Measurements from ENCODE around the gene KRTAP10-6. TPM values are rescaled to one million over a fixed set of nuclear protein-coding genes. Genes with fewer than 3 reads are reported as not detected.
"Not testable (repeated sequence)": the region's sequence is repeated elsewhere in the genome, so short reads cannot be mapped to it uniquely, and the experiment has no call there.

KRTAP10-6 gene
- polyA plus RNA-seq, 1 of the 3 experiments (the other 2 are of a cell fraction), result not detected

DNA sequence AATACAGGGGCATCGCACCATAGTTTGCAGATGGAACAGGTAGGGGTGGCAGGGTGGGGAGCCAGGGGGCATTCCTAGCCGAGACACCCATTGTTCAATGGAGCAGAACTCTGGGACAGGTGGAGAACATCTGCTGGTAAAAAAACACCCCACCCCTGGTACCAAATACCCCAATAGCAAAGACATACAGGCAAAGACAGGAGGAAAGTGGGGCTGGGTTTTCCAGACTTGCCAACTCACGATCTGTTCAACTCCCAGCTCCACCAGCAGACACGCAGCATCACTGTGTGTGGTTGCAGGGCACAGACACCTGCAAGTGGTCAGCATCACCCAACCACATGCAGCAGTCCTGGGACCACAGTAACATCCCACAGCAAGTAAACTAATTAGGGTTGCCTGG, 19.2 kb upstream of the KRTAP10-6 start (continued):
- TF ChIP-seq REST (IDR thresholded peaks at IDR 0.05; ENCODE audit: low read depth, low read length) (no peak), EP300 (IDR thresholded peaks at IDR 0.05; ENCODE audit: borderline replicate concordance in 1 of 2, low read depth in 1 of 2, low read length in 1 of 2) (no peak)

DNA sequence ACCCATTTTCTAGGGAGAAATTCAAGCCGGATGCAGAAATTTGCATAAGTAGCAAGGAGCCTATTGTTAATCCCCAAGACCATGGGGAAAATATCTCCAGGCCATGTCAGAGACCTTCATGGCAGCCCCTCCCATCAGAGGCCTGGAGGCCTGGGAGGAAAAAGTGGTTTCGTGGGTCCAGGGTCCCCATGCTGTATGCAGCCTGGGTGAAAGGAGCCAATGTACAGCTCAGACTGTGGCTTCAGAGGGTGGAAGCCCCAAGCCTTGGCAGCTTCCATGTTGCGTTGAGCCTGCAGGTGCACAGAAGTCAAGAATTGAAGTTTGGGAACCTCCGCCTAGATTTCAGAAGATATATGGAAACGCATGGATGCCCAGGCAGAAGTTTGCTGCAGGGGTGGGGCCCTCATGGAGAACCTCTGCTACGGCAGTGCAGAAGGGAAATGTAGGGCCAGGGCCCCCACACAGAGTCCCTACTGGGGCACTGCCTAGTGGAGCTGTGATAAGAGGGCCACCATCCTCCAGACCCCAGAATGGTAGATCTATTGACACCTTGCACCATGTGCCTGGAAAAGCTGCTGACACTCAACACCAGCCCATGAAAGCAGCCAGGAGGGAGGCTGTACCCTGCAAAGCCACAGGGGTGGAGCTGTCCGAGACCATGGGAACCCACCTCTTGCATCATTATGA, 18.0 kb upstream of the KRTAP10-6 start:
- H3K36me3 ChIP-seq (replicated peaks in 1 of 2; ENCODE audit: control insufficient read depth in 1 of 2, insufficient read depth in 2 of 2, low read length in 1 of 2); H3K4me1 ChIP-seq (ENCODE audit: control insufficient read depth in 1 of 2, insufficient read depth in 2 of 2, low read depth in 1 of 2, low read length in 1 of 2); H2AFZ ChIP-seq (ENCODE audit: low read depth); POLR2A ChIA-PET; H3F3A ChIP-seq (replicated peaks; ENCODE audit: insufficient read depth); H3K4me3 ChIP-seq (ENCODE audit: low read depth in 2 of 2, low read length in 1 of 2); CTCF ChIA-PET; H3K4me2 ChIP-seq; H3K9ac ChIP-seq; H4K20me1 ChIP-seq (ENCODE audit: insufficient read depth); H3K27ac ChIP-seq (ENCODE audit: low read depth in 2 of 2, low read length in 1 of 2); H3K79me2 ChIP-seq (ENCODE audit: insufficient read depth); DNase-seq; H3K9me3 ChIP-seq; H3K9me2 ChIP-seq: not testable (repeated sequence)
- WGBS (ENCODE audit: low lambda C conversion rate), result 34% methylated on average over 6 of the region's 7 CpGs
- peaks cover 29% of the 10 kb centered on the region for H3K27me3 ChIP-seq (ENCODE audit: insufficient read depth)

- Histone ChIP-seq H3K9me3 (no peaks in the 10 kb centered on the region), H3K79me2 (ENCODE audit: insufficient read depth) (no peaks in the 10 kb centered on the region), H3K4me2 (no peak overlapping the region), H3K4me1 (ENCODE audit: control insufficient read depth in 1 of 2, insufficient read depth in 2 of 2, low read depth in 1 of 2, low read length in 1 of 2) (no peaks in the 10 kb centered on the region), H3K4me3 (ENCODE audit: low read depth in 2 of 2, low read length in 1 of 2) (no peak overlapping the region), H3K9me2 (no peaks in the 10 kb centered on the region), H4K20me1 (ENCODE audit: insufficient read depth) (no peaks in the 10 kb centered on the region), H3F3A (replicated peaks; ENCODE audit: insufficient read depth) (no peaks in the 10 kb centered on the region), H3K36me3 (replicated peaks in 1 of 2; ENCODE audit: control insufficient read depth in 1 of 2, insufficient read depth in 2 of 2, low read length in 1 of 2) (no peaks in the 10 kb centered on the region), H2AFZ (ENCODE audit: low read depth) (no peak overlapping the region), H3K27ac (ENCODE audit: low read depth in 2 of 2, low read length in 1 of 2) (no peak overlapping the region), H3K27me3 (ENCODE audit: insufficient read depth) (peaks cover 18% of the 10 kb centered on the region), H3K9ac (no peak overlapping the region)
- DNase-seq, result no peak
- CTCF ChIA-PET, result interaction anchor here (1.1 kb wide), 1 partner anchor 12 kb away, joined by 3 read pairs; no protein-coding TSS in a partner anchor
- POLR2A ChIA-PET, result no interaction called here
- TF ChIP-seq ELF1 (IDR thresholded peaks at IDR 0.05), result no peak
Observed at GRCh38 chr21:44609193-44609592, 16.9 kb upstream of the KRTAP10-6 start.

DNA sequence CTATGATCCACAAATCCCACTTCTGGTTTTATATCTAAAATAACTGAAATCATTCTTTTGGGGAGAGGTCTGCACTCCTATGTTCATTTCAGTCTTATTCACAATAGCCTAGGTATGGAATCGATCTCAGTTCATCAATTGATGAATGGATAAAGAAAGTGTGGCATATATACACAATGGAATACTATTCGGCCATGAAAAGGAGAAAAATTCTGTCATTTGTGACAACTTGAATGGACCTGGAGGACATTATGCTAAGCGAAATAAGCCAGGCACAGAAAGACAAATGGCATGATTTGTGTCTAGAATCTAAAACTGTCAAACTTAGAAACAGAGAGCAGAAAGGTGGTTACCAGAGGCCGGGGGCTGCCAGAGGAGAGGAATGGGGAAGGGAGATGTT, 14.2 kb upstream of the KRTAP10-6 start:
- no peaks in the 10 kb centered on the region for H4K20me1 ChIP-seq (ENCODE audit: insufficient read depth)
- DNase-seq, result no peak
- H3K9me3 ChIP-seq, result no peaks in the 10 kb centered on the region
- H3K36me3 ChIP-seq (replicated peaks in 1 of 2; ENCODE audit: control insufficient read depth in 1 of 2, insufficient read depth in 2 of 2, low read length in 1 of 2), result no peaks in the 10 kb centered on the region
- WGBS (ENCODE audit: low lambda C conversion rate), result 42% methylated on average over 4 of the region's 4 CpGs
- H3K9me2 ChIP-seq, result no peaks in the 10 kb centered on the region
- no peaks in the 10 kb centered on the region for H3F3A ChIP-seq (replicated peaks; ENCODE audit: insufficient read depth)
- H2AFZ ChIP-seq (ENCODE audit: low read depth), result no peak overlapping the region
- ChIA-PET CTCF (no interaction called here), POLR2A (no interaction called here)
- no peak overlapping the region for H3K9ac ChIP-seq
- H3K4me1 ChIP-seq (ENCODE audit: control insufficient read depth in 1 of 2, insufficient read depth in 2 of 2, low read depth in 1 of 2, low read length in 1 of 2), result no peaks in the 10 kb centered on the region; a peak in 1 of 4 replicates
- H3K27ac ChIP-seq (ENCODE audit: low read depth in 2 of 2, low read length in 1 of 2), result no peak overlapping the region
- H3K4me3 ChIP-seq (ENCODE audit: low read depth in 2 of 2, low read length in 1 of 2), result no peak overlapping the region
- no peak overlapping the region for H3K4me2 ChIP-seq
- no peaks in the 10 kb centered on the region for H3K79me2 ChIP-seq (ENCODE audit: insufficient read depth)
- peaks cover 8% of the 10 kb centered on the region; the same call in 1 of the 2 replicates for H3K27me3 ChIP-seq (ENCODE audit: insufficient read depth)
- TF ChIP-seq NRF1 (IDR thresholded peaks at IDR 0.05; ENCODE audit: low read depth, low read length), result no peak
- TF ChIP-seq FOSL2 (IDR thresholded peaks at IDR 0.05; ENCODE audit: borderline replicate concordance, low read depth), result no peak
- TF ChIP-seq SIN3A (IDR thresholded peaks at IDR 0.05; ENCODE audit: borderline replicate concordance, low read depth, low read length), result no peak
- no peak for TF ChIP-seq TEAD4 (IDR thresholded peaks at IDR 0.05; ENCODE audit: borderline replicate concordance, insufficient read depth)
- TF ChIP-seq MEF2A (IDR thresholded peaks at IDR 0.05; ENCODE audit: borderline replicate concordance, low read depth), result no peak
- no peak for TF ChIP-seq CTCF (IDR thresholded peaks at IDR 0.05)
- TF ChIP-seq SMC3 (IDR thresholded peaks at IDR 0.05; ENCODE audit: low read depth, low read length), result no peak
- TF ChIP-seq MXI1 (IDR thresholded peaks at IDR 0.05; ENCODE audit: low read depth, low read length), result no peak
- TF ChIP-seq FOXM1 (IDR thresholded peaks at IDR 0.05; ENCODE audit: low read depth), result no peak
- no peak for TF ChIP-seq RCOR1 (IDR thresholded peaks at IDR 0.05; ENCODE audit: low read length)
- no peak for TF ChIP-seq JUND (IDR thresholded peaks at IDR 0.05)
- no peak for TF ChIP-seq TAF1 (IDR thresholded peaks at IDR 0.05; ENCODE audit: borderline replicate concordance, low read depth, low read length)
- no peak for TF ChIP-seq RFX5 (IDR thresholded peaks at IDR 0.05; ENCODE audit: low read length)
- TF ChIP-seq FOXJ3 (CRISPR knock-in tag; IDR thresholded peaks at IDR 0.05), result no peak
